ENCODE measurements around the gene SRCAP. TPM values are rescaled to one million over a fixed set of nuclear protein-coding genes. Genes with fewer than 3 reads are reported as not detected.

SRCAP gene
- 33.7 and 36.1 TPM in 2 replicates for total RNA-seq (2014; rRNA removed; shearing (Covaris generic))

GRCh38 chr16:30698816-30699614 is at the start of gene SRCAP:
TSS of gene SRCAP (plus strand) at chr16:30699171. CDS start at chr16:30700825, 1,654 bp downstream.

GRCh38 chr16:30650369-30651123 is 48.4 kb upstream of the SRCAP start, which contains the start of gene PRR14:
TSS of gene PRR14 (plus strand) at chr16:30650960. CDS start at chr16:30651646, 686 bp downstream.

DNA sequence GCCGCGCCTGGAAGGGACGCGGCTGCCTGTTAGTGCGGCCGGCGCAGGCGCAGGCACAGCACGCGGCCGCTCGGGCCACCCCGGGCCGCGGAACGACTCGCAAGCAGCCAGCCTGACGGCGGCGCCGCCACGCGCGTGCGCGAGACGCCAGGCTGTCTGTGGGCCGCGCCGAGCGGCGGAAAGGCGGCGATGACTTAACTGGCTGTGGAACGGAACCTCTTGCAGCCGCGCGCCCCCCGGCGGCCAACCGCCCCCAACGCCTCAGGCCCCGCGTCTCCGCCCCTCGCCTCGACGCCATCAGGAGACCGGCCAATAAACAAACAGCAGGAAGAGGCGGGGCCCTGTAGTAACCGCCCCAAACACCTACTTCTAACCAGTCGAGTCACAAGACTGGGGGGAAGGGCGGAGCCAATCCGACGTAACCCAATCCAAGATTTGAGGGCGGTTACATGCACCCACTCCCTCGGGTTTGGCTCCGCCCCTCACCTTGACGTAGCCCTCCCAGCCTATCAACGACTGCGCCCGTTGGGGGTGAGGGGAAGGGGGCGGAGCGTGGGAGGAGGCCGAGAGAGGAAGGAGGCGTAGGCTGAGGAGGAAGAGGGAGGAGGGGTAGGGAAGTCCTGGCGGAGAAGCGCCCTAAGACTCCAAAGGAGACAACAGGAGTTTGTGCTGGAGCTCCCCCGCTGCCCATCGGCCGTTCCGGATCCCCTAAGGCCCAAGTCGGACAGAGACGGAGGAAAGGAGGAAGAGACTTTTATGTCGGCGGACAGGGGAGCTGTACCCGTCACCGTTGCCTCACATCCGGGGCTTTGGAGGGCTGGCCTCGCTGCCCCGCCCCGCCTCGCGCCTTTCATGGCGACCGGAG is 40.9 kb upstream of the SRCAP start, which contains the start of gene FBRS:
Gene FBRS (plus strand): TSS at position 566 of the 865 bp plus-strand sequence. CDS start 1,088 bp downstream, outside the sequence.

DNA sequence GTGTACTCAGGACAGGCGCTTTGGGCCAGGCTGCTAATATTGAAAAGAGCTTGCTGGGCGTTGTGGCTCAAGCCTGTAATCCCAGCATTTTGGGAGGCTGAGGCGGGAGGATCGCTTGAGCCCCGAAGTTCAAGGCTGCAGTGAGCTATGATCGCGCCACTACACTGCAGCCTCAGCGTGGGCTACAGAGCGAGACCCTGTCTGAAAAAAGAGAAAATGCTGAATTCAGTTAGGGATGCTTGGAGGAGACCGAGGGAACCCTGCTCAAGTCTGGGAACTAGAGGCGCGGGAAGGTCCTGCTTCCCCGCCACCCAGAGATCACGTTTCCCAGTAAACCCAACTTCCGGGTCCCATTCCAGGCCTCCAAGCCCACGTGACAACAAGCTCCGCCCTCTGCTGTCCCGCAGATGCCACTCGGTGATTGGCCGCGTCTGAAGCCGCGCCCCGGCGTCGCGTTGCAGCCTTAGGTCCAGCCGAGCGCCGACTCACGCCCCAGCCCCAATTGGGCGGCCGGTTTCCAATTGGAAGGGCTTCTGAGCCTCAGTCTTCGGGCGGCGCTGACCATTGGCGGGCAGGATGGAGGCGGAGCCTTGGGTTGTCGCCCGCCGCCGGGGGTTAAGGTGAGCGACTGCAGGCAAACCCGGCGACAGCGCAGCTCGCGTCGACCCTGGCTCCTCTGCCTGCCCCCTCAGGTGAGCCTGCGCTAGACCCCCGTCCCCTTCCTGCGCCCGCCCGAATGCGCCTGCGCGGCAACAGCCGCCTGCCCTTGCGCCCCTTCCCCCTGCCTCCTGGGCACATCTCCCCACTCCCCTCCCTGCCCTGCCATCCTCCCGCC is 49.0 kb downstream of the SRCAP start, which contains the start of gene PHKG2:
Gene PHKG2 (plus strand): TSS at position 627 of the 835 bp plus-strand sequence. CDS start 396 bp downstream, outside the sequence.

GRCh38 chr16:30761928-30762902 is 63.2 kb downstream of the SRCAP start, which contains the start of the genes CFAP119 and RNF40:
TSS of gene CFAP119 (minus strand) at chr16:30762062. CDS start at chr16:30761748, 314 bp downstream.
TSS of gene RNF40 (plus strand) at chr16:30762322. CDS start at chr16:30762546, 224 bp downstream.

GRCh38 chr16:30786936-30787612 is 88.1 kb downstream of the SRCAP start, which contains the start of gene ZNF629:
TSS of gene ZNF629 (minus strand) at chr16:30787205. CDS start at chr16:30784482, 2,723 bp downstream.

Small RNA genes within 50 kb of the gene (small RNA-seq; reads per million reads assigned to genes)
- gene RNU6-1043P (not detected), gene RNU6-416P (not detected), gene SNORA30 (6.1 reads per million, percentile 85 among the genes with 10 or more reads in this experiment)

Other genes starting within 250 kb of the SRCAP start
- not detected in 2 replicates for gene ITGAL, start 226.4 kb upstream of the SRCAP start, total RNA-seq (2014; rRNA removed; shearing (Covaris generic))
- 42.1 and 44.2 TPM in 2 replicates for gene ZNF768, start 172.6 kb upstream of the SRCAP start, total RNA-seq (2014; rRNA removed; shearing (Covaris generic))
- 0.23 and 0.82 TPM in 2 replicates for gene ZNF747, start 164.3 kb upstream of the SRCAP start, total RNA-seq (2014; rRNA removed; shearing (Covaris generic))
- 10.9 and 14.7 TPM in 2 replicates for gene ZNF764, start 140.8 kb upstream of the SRCAP start, total RNA-seq (2014; rRNA removed; shearing (Covaris generic))
- 12.4 and 17.1 TPM in 2 replicates for gene ZNF688, start 127.5 kb upstream of the SRCAP start, total RNA-seq (2014; rRNA removed; shearing (Covaris generic))
- not detected in 2 replicates for gene ZNF785, start 113.5 kb upstream of the SRCAP start, total RNA-seq (2014; rRNA removed; shearing (Covaris generic))
- gene ZNF689, start 88.8 kb upstream of the SRCAP start, total RNA-seq (2014; rRNA removed; shearing (Covaris generic)): 8.7 and 11.5 TPM in 2 replicates
- gene PRR14, start 48.2 kb upstream of the SRCAP start, total RNA-seq (2014; rRNA removed; shearing (Covaris generic)): 9.6 and 17.8 TPM in 2 replicates
- 24.3 and 26.5 TPM in 2 replicates for gene FBRS, start 40.7 kb upstream of the SRCAP start, total RNA-seq (2014; rRNA removed; shearing (Covaris generic))
- gene PHKG2, start 49.3 kb downstream of the SRCAP start, total RNA-seq (2014; rRNA removed; shearing (Covaris generic)): 25.8 and 27.6 TPM in 2 replicates
- 21.3 and 29.5 TPM in 2 replicates for gene CFAP119, start 62.9 kb downstream of the SRCAP start, total RNA-seq (2014; rRNA removed; shearing (Covaris generic))
- gene RNF40, start 63.2 kb downstream of the SRCAP start, total RNA-seq (2014; rRNA removed; shearing (Covaris generic)): 110 and 121 TPM in 2 replicates
- gene ZNF629, start 88.0 kb downstream of the SRCAP start, total RNA-seq (2014; rRNA removed; shearing (Covaris generic)): 9.7 and 10.2 TPM in 2 replicates
- gene BCL7C, start 194.9 kb downstream of the SRCAP start, total RNA-seq (2014; rRNA removed; shearing (Covaris generic)): 57.4 and 71.4 TPM in 2 replicates
- gene CTF1, start 197.4 kb downstream of the SRCAP start, total RNA-seq (2014; rRNA removed; shearing (Covaris generic)): not detected in 2 replicates
- gene FBXL19, start 224.4 kb downstream of the SRCAP start, total RNA-seq (2014; rRNA removed; shearing (Covaris generic)): 32.0 and 35.8 TPM in 2 replicates
- gene ORAI3, start 249.9 kb downstream of the SRCAP start, total RNA-seq (2014; rRNA removed; shearing (Covaris generic)): 19.8 and 21.6 TPM in 2 replicates

Data from A375 (cell line).